Activated CD8-positive, alpha-beta T cell treated with anti-CD3 and anti-CD28 coated beads for 36 hours (primary cell): Measurements from ENCODE around the gene ANP32A. TPM values are rescaled to one million over a fixed set of nuclear protein-coding genes. Genes with fewer than 3 reads are reported as not detected.

Source experiments
- ATAC-seq: fragments of 200-7000 bp; cut with Tn5 transposase; one replicate; pipeline ENCODE4 v1.10.0; 2021; ENCODE audit warnings: mild to moderate bottlenecking, moderate library complexity
- CTCF ChIA-PET: fragments of 350-600 bp; sonication (Branson Sonifier 250); formaldehyde crosslinking; loops from one replicate; lab custom pipeline; 2021; ENCODE audit warnings: antibody characterized with exemption; lab: Charles Lee
- POLR2A ChIA-PET: fragments of 350-600 bp; sonication (Branson Sonifier 250); formaldehyde crosslinking; loops from one replicate; lab custom pipeline; 2021; ENCODE audit warnings: antibody characterized with exemption; lab: Charles Lee
- DNase-seq: peaks from one replicate; pipeline ENCODE4 v3.0.0-alpha.2; 2020
- H3K27ac Mint-ChIP-seq: one replicate; pipeline ENCODE4 v1.8.0; 2021; ENCODE audit warnings: mild to moderate bottlenecking, mixed read lengths
- H3K27me3 Mint-ChIP-seq: one replicate; pipeline ENCODE4 v1.8.0; 2021; ENCODE audit warnings: mixed read lengths
- H3K36me3 Mint-ChIP-seq: one replicate; pipeline ENCODE4 v1.8.0; 2021; ENCODE audit warnings: low read depth, mixed read lengths
- H3K4me1 Mint-ChIP-seq: one replicate; pipeline ENCODE4 v1.8.0; 2021; ENCODE audit warnings: low read depth, mixed read lengths
- H3K4me3 Mint-ChIP-seq: one replicate; pipeline ENCODE4 v1.8.0; 2021; ENCODE audit warnings: mild to moderate bottlenecking, moderate library complexity, mixed read lengths
- H3K9me3 Mint-ChIP-seq: one replicate; pipeline ENCODE4 v1.8.0; 2021; ENCODE audit warnings: mixed read lengths
- CTCF ChIP-seq: fragments of 200-600 bp; IDR thresholded peaks from one replicate; pipeline ENCODE4 v1.8.0; 2022; ENCODE audit warnings: antibody characterized with exemption, mild to moderate bottlenecking
- intact Hi-C: fragments of 100-400 bp; cut with micrococcal nuclease; formaldehyde crosslinking; loops from one replicate; pipeline ENCODE4 v1.10.0; 2022
- total RNA-seq, 2 experiments: library from RNA; stranded (reverse); gene quantifications; one replicate each; pipeline ENCODE4 v1.2.3, GENCODE V29; 2021

Gene ANP32A
- total RNA-seq, 2 experiments from 2014 or later = 239 to 246 TPM

GRCh38 chr15:68802373-68802772 is 18.3 kb downstream of the ANP32A start:
- no peak for ATAC-seq
- H3K4me1 Mint-ChIP-seq = peaks cover 83% of the 10 kb centered on the region
- no peaks in the 10 kb centered on the region for H3K9me3 Mint-ChIP-seq
- intact Hi-C loops = no loop called here
- ChIA-PET CTCF (no interaction called here), POLR2A (interaction anchor here (6.5 kb wide), 1 partner anchor 15 kb away, joined by 51 read pairs; no protein-coding TSS in a partner anchor)
- DNase-seq = no peak
- no peak overlapping the region for H3K27ac Mint-ChIP-seq
- H3K36me3 Mint-ChIP-seq = peaks cover 37% of the 10 kb centered on the region
- H3K4me3 Mint-ChIP-seq = no peak overlapping the region
- no peak for TF ChIP-seq CTCF
- H3K27me3 Mint-ChIP-seq = no peaks in the 10 kb centered on the region

- intact Hi-C loops = no loop called here
- H3K27me3 Mint-ChIP-seq = no peaks in the 10 kb centered on the region
- POLR2A ChIA-PET = interaction anchor here (6.5 kb wide), 1 partner anchor 15 kb away, joined by 51 read pairs; no protein-coding TSS in a partner anchor
- ATAC-seq (no peak), DNase-seq (no peak)
- TF ChIP-seq CTCF = no peak
- H3K27ac Mint-ChIP-seq = peak overlapping the region; percentile 10
- H3K9me3 Mint-ChIP-seq = no peaks in the 10 kb centered on the region
- peaks cover 85% of the 10 kb centered on the region for H3K4me1 Mint-ChIP-seq
- peaks cover 35% of the 10 kb centered on the region for H3K36me3 Mint-ChIP-seq
- CTCF ChIA-PET = interaction anchor here (1.6 kb wide), 1 partner anchor 17 kb away, joined by 4 read pairs; no protein-coding TSS in a partner anchor
- H3K4me3 Mint-ChIP-seq = no peak overlapping the region
These were observed 19.0 kb downstream of the ANP32A start for GRCh38 chr15:68801572-68802148.

- no peaks in the 10 kb centered on the region for H3K27me3 Mint-ChIP-seq
- intact Hi-C loops = no loop called here
- H3K4me3 Mint-ChIP-seq = no peak overlapping the region
- DNase-seq = no peak
- TF ChIP-seq CTCF = no peak
- CTCF ChIA-PET = interaction anchor here (1.6 kb wide), 1 partner anchor 18 kb away, joined by 4 read pairs; no protein-coding TSS in a partner anchor
- POLR2A ChIA-PET = interaction anchor here (1.2 to 6.5 kb wide), 2 partner anchors 16 to 41 kb away, joined by 4 to 51 read pairs; no protein-coding TSS in a partner anchor
- peaks cover 85% of the 10 kb centered on the region for H3K4me1 Mint-ChIP-seq
- H3K27ac Mint-ChIP-seq = peak overlapping the region; percentile 52
- ATAC-seq = no peak
- H3K36me3 Mint-ChIP-seq = peaks cover 30% of the 10 kb centered on the region
- no peaks in the 10 kb centered on the region for H3K9me3 Mint-ChIP-seq
These were observed 19.8 kb downstream of the ANP32A start for GRCh38 chr15:68800875-68801274.

- Mint-ChIP-seq H3K27me3 (no peaks in the 10 kb centered on the region), H3K27ac (peak overlapping the region; percentile 46), H3K36me3 (peaks cover 25% of the 10 kb centered on the region), H3K4me1 (peaks cover 91% of the 10 kb centered on the region), H3K9me3 (no peaks in the 10 kb centered on the region), H3K4me3 (no peak overlapping the region)
- ATAC-seq = no peak
- CTCF ChIA-PET = interaction anchor here (0.7 to 1.5 kb wide), 4 partner anchors 8 to 246 kb away, joined by 3 read pairs; no protein-coding TSS in a partner anchor
- intact Hi-C loops = no loop called here
- POLR2A ChIA-PET = interaction anchor here (0.8 to 6.5 kb wide), 5 partner anchors 9 to 18 kb away, joined by 3 to 51 read pairs (median 5); no protein-coding TSS in a partner anchor
- TF ChIP-seq CTCF = no peak
- DNase-seq = no peak
These were observed 22.2 kb downstream of the ANP32A start for GRCh38 chr15:68798346-68799094.
